ENCODE data around the gene SNX3. TPM values are rescaled to one million over a fixed set of nuclear protein-coding genes. Genes with fewer than 3 reads are reported as not detected.

SNX3 gene
- polyA plus RNA-seq, 2 donors = 149 to 178 TPM

GRCh38 chr6:108198761-108199498 lies 61.9 kb downstream of the SNX3 start:
- 83 to 89% methylated on average over 19 of the region's 19 CpGs for WGBS, 2 donors
- H3K4me3 ChIP-seq (ENCODE audit: low read depth in 1 of 2, low read length in 2 of 2) = no peak overlapping the region
- no peaks in the 10 kb centered on the region for H3K27me3 ChIP-seq (ENCODE audit: control insufficient read depth in 1 of 2, insufficient read depth in 2 of 2, low read length in 2 of 2)
- H3K27ac ChIP-seq (ENCODE audit: low read depth in 2 of 2, low read length in 1 of 2) = no peak overlapping the region
- H3K36me3 ChIP-seq (ENCODE audit: control insufficient read depth in 2 of 2, insufficient read depth in 2 of 2, low read length in 1 of 2) = no peaks in the 10 kb centered on the region
- H3K9me3 ChIP-seq (ENCODE audit: control insufficient read depth in 2 of 2, insufficient read depth in 1 of 2, low read depth in 1 of 2, low read length in 1 of 2) = no peaks in the 10 kb centered on the region
- peaks cover 0 to 2% of the 10 kb centered on the region in 2 donors for H3K4me1 ChIP-seq (ENCODE audit: control insufficient read depth in 2 of 2, insufficient read depth in 2 of 2, low read length in 1 of 2)

- H3K9me3 ChIP-seq (ENCODE audit: control insufficient read depth in 2 of 2, insufficient read depth in 1 of 2, low read depth in 1 of 2, low read length in 1 of 2) = no peaks in the 10 kb centered on the region
- H3K27ac ChIP-seq (ENCODE audit: low read depth in 2 of 2, low read length in 1 of 2) = no peak overlapping the region
- H3K36me3 ChIP-seq (ENCODE audit: control insufficient read depth in 2 of 2, insufficient read depth in 2 of 2, low read length in 1 of 2) = no peaks in the 10 kb centered on the region
- H3K4me1 ChIP-seq (ENCODE audit: control insufficient read depth in 2 of 2, insufficient read depth in 2 of 2, low read length in 1 of 2) = no peaks in the 10 kb centered on the region
- WGBS, 2 donors = 92% methylated on average over 3 of the region's 3 CpGs
- no peaks in the 10 kb centered on the region for H3K27me3 ChIP-seq (ENCODE audit: control insufficient read depth in 1 of 2, insufficient read depth in 2 of 2, low read length in 2 of 2)
- no peak overlapping the region for H3K4me3 ChIP-seq (ENCODE audit: low read depth in 1 of 2, low read length in 2 of 2)
These were observed 65.6 kb downstream of the SNX3 start for GRCh38 chr6:108195209-108195608.

GRCh38 chr6:108194503-108194902 lies 66.3 kb downstream of the SNX3 start:
- Histone ChIP-seq H3K27ac (ENCODE audit: low read depth in 2 of 2, low read length in 1 of 2) (no peak overlapping the region), H3K36me3 (ENCODE audit: control insufficient read depth in 2 of 2, insufficient read depth in 2 of 2, low read length in 1 of 2) (no peaks in the 10 kb centered on the region), H3K9me3 (ENCODE audit: control insufficient read depth in 2 of 2, insufficient read depth in 1 of 2, low read depth in 1 of 2, low read length in 1 of 2) (no peaks in the 10 kb centered on the region), H3K27me3 (ENCODE audit: control insufficient read depth in 1 of 2, insufficient read depth in 2 of 2, low read length in 2 of 2) (no peaks in the 10 kb centered on the region), H3K4me3 (ENCODE audit: low read depth in 1 of 2, low read length in 2 of 2) (no peak overlapping the region), H3K4me1 (ENCODE audit: control insufficient read depth in 2 of 2, insufficient read depth in 2 of 2, low read length in 1 of 2) (no peaks in the 10 kb centered on the region)
- WGBS, 2 donors = 85 to 90% methylated on average over 8 of the region's 8 CpGs

GRCh38 chr6:108193835-108194234 lies 67.0 kb downstream of the SNX3 start:
- no peaks in the 10 kb centered on the region for H3K27me3 ChIP-seq (ENCODE audit: control insufficient read depth in 1 of 2, insufficient read depth in 2 of 2, low read length in 2 of 2)
- no peaks in the 10 kb centered on the region for H3K9me3 ChIP-seq (ENCODE audit: control insufficient read depth in 2 of 2, insufficient read depth in 1 of 2, low read depth in 1 of 2, low read length in 1 of 2)
- no peak overlapping the region for H3K4me3 ChIP-seq (ENCODE audit: low read depth in 1 of 2, low read length in 2 of 2)
- no peaks in the 10 kb centered on the region for H3K36me3 ChIP-seq (ENCODE audit: control insufficient read depth in 2 of 2, insufficient read depth in 2 of 2, low read length in 1 of 2)
- WGBS, 2 donors = 87 to 100% methylated on average over 1 of the region's 1 CpG
- H3K27ac ChIP-seq (ENCODE audit: low read depth in 2 of 2, low read length in 1 of 2) = no peak overlapping the region
- H3K4me1 ChIP-seq (ENCODE audit: control insufficient read depth in 2 of 2, insufficient read depth in 2 of 2, low read length in 1 of 2) = no peaks in the 10 kb centered on the region

- Histone ChIP-seq H3K9me3 (ENCODE audit: control insufficient read depth in 2 of 2, insufficient read depth in 1 of 2, low read depth in 1 of 2, low read length in 1 of 2) (no peaks in the 10 kb centered on the region), H3K27ac (ENCODE audit: low read depth in 2 of 2, low read length in 1 of 2) (no peak overlapping the region), H3K27me3 (ENCODE audit: control insufficient read depth in 1 of 2, insufficient read depth in 2 of 2, low read length in 2 of 2) (no peaks in the 10 kb centered on the region), H3K4me3 (ENCODE audit: low read depth in 1 of 2, low read length in 2 of 2) (no peak overlapping the region), H3K36me3 (ENCODE audit: control insufficient read depth in 2 of 2, insufficient read depth in 2 of 2, low read length in 1 of 2) (no peaks in the 10 kb centered on the region), H3K4me1 (ENCODE audit: control insufficient read depth in 2 of 2, insufficient read depth in 2 of 2, low read length in 1 of 2) (no peaks in the 10 kb centered on the region)
- WGBS, 2 donors = 82 to 84% methylated on average over 1 of the region's 1 CpG
These were observed 67.7 kb downstream of the SNX3 start for GRCh38 chr6:108193131-108193530.

GRCh38 chr6:108187519-108187918 lies 73.3 kb downstream of the SNX3 start:
- 90% methylated on average over 9 of the region's 9 CpGs for WGBS, 2 donors
- no peak overlapping the region for H3K27ac ChIP-seq (ENCODE audit: low read depth in 2 of 2, low read length in 1 of 2)
- H3K36me3 ChIP-seq (ENCODE audit: control insufficient read depth in 2 of 2, insufficient read depth in 2 of 2, low read length in 1 of 2) = no peaks in the 10 kb centered on the region
- no peaks in the 10 kb centered on the region for H3K27me3 ChIP-seq (ENCODE audit: control insufficient read depth in 1 of 2, insufficient read depth in 2 of 2, low read length in 2 of 2)
- H3K4me1 ChIP-seq (ENCODE audit: control insufficient read depth in 2 of 2, insufficient read depth in 2 of 2, low read length in 1 of 2) = no peaks in the 10 kb centered on the region
- H3K4me3 ChIP-seq (ENCODE audit: low read depth in 1 of 2, low read length in 2 of 2) = no peak overlapping the region
- H3K9me3 ChIP-seq (ENCODE audit: control insufficient read depth in 2 of 2, insufficient read depth in 1 of 2, low read depth in 1 of 2, low read length in 1 of 2) = no peaks in the 10 kb centered on the region

- 59 to 62% methylated on average over 2 of the region's 2 CpGs for WGBS, 2 donors
- Histone ChIP-seq H3K4me1 (ENCODE audit: control insufficient read depth in 2 of 2, insufficient read depth in 2 of 2, low read length in 1 of 2) (no peaks in the 10 kb centered on the region), H3K36me3 (ENCODE audit: control insufficient read depth in 2 of 2, insufficient read depth in 2 of 2, low read length in 1 of 2) (no peaks in the 10 kb centered on the region), H3K9me3 (ENCODE audit: control insufficient read depth in 2 of 2, insufficient read depth in 1 of 2, low read depth in 1 of 2, low read length in 1 of 2) (no peaks in the 10 kb centered on the region), H3K27me3 (ENCODE audit: control insufficient read depth in 1 of 2, insufficient read depth in 2 of 2, low read length in 2 of 2) (no peaks in the 10 kb centered on the region), H3K4me3 (ENCODE audit: low read depth in 1 of 2, low read length in 2 of 2) (no peak overlapping the region), H3K27ac (ENCODE audit: low read depth in 2 of 2, low read length in 1 of 2) (no peak overlapping the region)
These were observed 74.6 kb downstream of the SNX3 start for GRCh38 chr6:108186226-108186625.

- H3K27ac ChIP-seq (ENCODE audit: low read depth in 2 of 2, low read length in 1 of 2) = no peak overlapping the region
- WGBS, 2 donors = 68 to 75% methylated on average over 6 of the region's 6 CpGs
- H3K4me1 ChIP-seq (ENCODE audit: control insufficient read depth in 2 of 2, insufficient read depth in 2 of 2, low read length in 1 of 2) = peaks cover 7 to 8% of the 10 kb centered on the region in 2 donors
- H3K27me3 ChIP-seq (ENCODE audit: control insufficient read depth in 1 of 2, insufficient read depth in 2 of 2, low read length in 2 of 2) = no peaks in the 10 kb centered on the region
- H3K4me3 ChIP-seq (ENCODE audit: low read depth in 1 of 2, low read length in 2 of 2) = no peak overlapping the region
- H3K9me3 ChIP-seq (ENCODE audit: control insufficient read depth in 2 of 2, insufficient read depth in 1 of 2, low read depth in 1 of 2, low read length in 1 of 2) = no peaks in the 10 kb centered on the region
- H3K36me3 ChIP-seq (ENCODE audit: control insufficient read depth in 2 of 2, insufficient read depth in 2 of 2, low read length in 1 of 2) = no peaks in the 10 kb centered on the region
These were observed 80.1 kb downstream of the SNX3 start for GRCh38 chr6:108180776-108181175.

- Histone ChIP-seq H3K36me3 (ENCODE audit: control insufficient read depth in 2 of 2, insufficient read depth in 2 of 2, low read length in 1 of 2) (no peaks in the 10 kb centered on the region), H3K9me3 (ENCODE audit: control insufficient read depth in 2 of 2, insufficient read depth in 1 of 2, low read depth in 1 of 2, low read length in 1 of 2) (no peaks in the 10 kb centered on the region), H3K4me1 (ENCODE audit: control insufficient read depth in 2 of 2, insufficient read depth in 2 of 2, low read length in 1 of 2) (peaks cover 7 to 11% of the 10 kb centered on the region in 2 donors), H3K4me3 (ENCODE audit: low read depth in 1 of 2, low read length in 2 of 2) (no peak overlapping the region), H3K27me3 (ENCODE audit: control insufficient read depth in 1 of 2, insufficient read depth in 2 of 2, low read length in 2 of 2) (peaks cover 0 to 3% of the 10 kb centered on the region in 2 donors), H3K27ac (ENCODE audit: low read depth in 2 of 2, low read length in 1 of 2) (no peak overlapping the region)
- WGBS, 2 donors = 33 to 41% methylated on average over 1 of the region's 1 CpG
These were observed 80.6 kb downstream of the SNX3 start for GRCh38 chr6:108180266-108180665.

GRCh38 chr6:108179741-108180140 lies 81.1 kb downstream of the SNX3 start:
- Histone ChIP-seq H3K27me3 (ENCODE audit: control insufficient read depth in 1 of 2, insufficient read depth in 2 of 2, low read length in 2 of 2) (peaks cover 0 to 9% of the 10 kb centered on the region in 2 donors), H3K36me3 (ENCODE audit: control insufficient read depth in 2 of 2, insufficient read depth in 2 of 2, low read length in 1 of 2) (no peaks in the 10 kb centered on the region), H3K4me1 (ENCODE audit: control insufficient read depth in 2 of 2, insufficient read depth in 2 of 2, low read length in 1 of 2) (peaks cover 7 to 15% of the 10 kb centered on the region in 2 donors), H3K9me3 (ENCODE audit: control insufficient read depth in 2 of 2, insufficient read depth in 1 of 2, low read depth in 1 of 2, low read length in 1 of 2) (peaks cover 0 to 2% of the 10 kb centered on the region in 2 donors), H3K27ac (ENCODE audit: low read depth in 2 of 2, low read length in 1 of 2) (no peak overlapping the region), H3K4me3 (ENCODE audit: low read depth in 1 of 2, low read length in 2 of 2) (no peak overlapping the region)
- 44 to 45% methylated on average over 4 of the region's 4 CpGs for WGBS, 2 donors

All from esophagus (tissue), 2 donors.